OCI-M2 (cell line): ENCODE results near the gene AMACR.

Experiments
- DNase-seq: peaks from one replicate; lab custom pipeline; 2025; ENCODE audit not compliant: unreplicated experiment; lab: John Stamatoyannopoulos, UW

AMACR gene

DNA sequence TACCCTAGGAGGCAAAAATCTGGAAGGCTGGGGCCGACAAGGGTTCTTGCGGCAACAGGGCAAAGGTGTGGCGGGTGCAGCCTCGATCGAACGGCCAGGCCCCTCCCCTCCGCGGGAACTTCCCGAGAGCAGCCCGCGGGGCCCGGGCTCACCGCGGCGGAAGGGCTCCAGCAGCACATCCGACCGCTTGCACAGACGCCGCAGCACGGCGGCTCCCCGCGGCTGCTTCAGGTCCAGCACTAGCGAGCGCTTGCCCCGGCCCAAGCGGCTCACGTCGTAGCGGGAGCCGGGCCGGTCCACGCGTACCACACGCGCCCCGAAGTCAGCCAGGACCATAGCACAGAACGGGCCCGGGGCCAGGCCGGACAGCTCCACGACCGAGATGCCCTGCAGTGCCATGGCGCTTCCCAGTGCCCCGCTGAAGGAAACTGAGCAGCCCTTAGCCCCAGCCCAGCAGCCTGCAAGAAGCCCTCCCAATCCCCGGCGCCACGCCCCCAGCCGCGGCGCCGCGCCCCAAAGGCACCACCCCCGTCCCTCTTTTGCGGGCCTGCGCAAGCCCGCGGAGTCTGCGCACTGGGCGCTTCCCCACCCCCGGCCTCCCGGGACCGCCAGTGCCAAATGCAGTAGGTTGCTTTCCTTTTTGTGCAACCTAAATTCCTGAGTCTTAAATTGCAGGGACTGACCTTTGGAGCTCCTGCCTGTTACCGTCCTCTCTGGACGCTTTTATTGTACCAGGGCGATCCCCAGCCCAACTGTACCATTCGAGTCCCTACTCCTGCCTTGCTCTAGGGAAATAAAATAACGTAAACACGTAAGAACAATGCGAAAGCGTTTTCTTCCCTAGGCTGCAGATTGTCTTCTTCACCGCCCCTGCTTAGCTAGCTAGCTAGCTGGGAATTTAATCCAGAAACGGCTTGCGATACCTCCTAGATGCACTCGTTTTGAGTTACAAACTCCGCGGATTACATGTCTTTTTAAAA, at the start of gene AMACR:
Gene AMACR (minus strand): TSS at position 430 of the 980 bp plus-strand sequence. CDS start 31 bp downstream, at position 399.
- DNase-seq = peak; percentile 70

DNA sequence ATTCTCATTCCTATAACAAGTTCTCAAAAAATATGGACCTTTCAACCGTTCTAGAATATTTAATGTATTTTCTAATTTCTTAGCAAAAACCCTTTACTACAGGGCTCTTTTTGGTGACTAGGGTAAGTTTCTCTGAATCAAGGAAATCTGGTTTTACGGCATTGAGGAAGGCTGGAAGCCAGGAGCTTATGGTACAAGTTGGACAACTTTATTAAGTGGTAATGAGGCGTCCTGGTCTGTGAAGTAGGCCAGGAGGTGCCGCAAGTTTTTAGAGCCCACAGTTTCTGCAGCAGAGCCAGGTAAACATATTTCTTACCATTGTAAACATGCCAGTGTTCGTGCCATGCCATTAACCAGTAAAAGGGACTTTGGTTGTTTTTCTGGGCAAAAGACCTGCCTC, 49.7 kb upstream of the AMACR start:
- no peak for DNase-seq

DNA sequence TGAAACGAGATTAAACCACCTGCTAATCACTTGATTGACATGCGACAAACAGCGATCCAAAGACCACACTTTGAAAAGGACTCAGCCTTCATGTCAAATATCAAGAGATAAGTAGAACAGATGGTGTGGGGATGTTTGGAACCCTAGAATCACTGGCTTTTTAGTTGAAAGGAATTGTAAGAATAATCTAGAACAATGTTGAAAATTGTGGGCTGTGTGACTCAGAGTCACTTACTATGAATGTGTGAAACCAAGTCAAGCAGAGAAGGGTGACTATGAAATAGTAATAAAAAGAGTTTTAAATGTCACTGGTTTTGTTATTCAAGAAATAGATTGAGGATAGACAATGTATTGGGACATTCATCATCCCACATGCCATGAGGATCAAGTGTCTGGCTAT, 49.3 kb upstream of the AMACR start:
- no peak for DNase-seq

DNA sequence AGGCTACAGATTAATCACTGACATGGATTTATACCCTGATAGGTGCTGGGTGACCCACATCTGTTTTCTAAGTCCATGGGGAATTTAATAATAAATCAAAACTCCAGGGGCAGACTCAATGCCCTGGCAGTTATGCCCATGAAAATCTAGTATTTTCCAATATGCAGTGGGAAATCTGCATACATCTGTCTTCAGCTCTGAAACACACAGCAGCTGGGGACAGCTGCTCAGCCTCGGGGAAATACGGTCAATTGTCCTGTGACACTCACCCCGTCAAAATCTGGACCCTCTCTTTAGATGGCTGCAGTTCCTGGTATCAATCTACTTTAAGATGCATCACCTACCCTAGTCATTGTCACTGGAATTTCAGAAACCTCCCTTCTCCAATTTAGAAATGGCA, 47.8 kb upstream of the AMACR start:
- no peak for DNase-seq

DNA sequence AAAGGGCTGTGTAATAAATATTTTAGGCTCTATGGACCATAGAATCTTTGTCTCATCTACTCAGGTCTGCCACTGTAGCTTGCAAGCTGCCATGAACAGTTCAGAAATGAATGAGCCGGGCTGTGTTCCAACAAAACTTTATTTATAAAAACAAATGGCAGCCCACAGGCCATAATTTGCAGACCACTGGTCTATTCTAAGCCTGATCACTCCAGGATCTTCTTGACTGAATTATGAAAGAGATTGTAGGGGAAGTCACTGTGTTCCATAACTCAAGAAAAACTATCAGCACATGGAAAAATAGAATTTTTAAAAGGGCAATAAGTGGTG, 46.5 kb upstream of the AMACR start:
- DNase-seq = no peak

DNA sequence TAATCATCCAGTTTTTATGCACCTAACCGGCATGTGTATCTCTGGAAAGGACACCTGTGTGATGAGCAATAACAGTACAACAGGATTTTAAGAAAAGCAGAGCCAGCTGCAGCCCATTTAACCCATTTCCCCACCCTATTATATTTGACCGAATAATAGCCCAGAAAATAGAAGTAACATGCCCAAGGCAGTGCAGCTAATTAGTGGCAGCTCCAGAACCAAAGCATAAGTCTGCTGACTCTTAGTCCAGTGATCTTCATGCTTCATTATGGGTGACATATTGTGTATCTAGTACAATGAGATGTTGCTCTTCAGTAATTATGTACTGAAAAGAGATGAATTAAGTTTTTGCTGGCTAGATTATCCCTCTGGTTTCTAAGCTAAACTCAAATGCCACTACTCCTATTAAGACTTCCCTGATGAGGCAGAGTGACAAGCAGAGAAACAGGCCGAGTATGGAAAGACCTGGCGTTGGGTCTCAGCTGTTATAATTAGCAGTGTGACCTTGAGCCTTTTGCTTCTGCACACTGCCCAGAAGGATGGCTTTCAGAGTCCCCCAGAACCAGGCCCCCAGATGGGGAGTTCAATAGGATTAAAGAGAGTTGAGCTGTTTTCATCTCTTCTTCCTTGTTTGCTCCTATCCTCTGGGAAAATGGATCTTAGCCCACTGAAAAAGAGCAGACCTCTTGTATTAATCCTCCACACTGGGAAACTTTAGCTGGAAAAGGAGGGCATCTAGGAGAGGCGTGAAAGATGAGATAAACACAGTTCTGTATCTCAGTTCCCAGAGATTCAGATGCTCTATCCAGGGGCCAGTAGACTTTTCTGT, 45.9 kb upstream of the AMACR start:
- DNase-seq = no peak

DNA sequence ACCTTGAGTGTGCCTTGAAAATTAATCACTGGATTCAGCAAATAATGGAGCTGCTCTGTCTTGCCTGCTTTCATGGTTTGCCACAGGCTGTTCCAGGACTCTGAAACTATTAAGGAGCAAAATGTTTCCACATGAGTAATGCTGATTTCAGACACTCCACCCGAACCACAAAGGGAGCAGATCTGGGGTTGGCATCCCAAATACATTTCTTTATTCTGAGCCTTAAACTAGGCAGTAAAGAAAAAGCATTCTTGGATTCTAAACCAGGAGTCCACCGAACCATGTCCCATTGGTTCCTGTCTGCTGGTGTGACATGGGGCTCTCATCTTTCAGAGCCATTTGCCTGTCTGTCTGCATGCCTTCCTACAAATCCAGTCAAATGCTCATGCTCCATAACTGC, 45.3 kb upstream of the AMACR start:
- DNase-seq = no peak

DNA sequence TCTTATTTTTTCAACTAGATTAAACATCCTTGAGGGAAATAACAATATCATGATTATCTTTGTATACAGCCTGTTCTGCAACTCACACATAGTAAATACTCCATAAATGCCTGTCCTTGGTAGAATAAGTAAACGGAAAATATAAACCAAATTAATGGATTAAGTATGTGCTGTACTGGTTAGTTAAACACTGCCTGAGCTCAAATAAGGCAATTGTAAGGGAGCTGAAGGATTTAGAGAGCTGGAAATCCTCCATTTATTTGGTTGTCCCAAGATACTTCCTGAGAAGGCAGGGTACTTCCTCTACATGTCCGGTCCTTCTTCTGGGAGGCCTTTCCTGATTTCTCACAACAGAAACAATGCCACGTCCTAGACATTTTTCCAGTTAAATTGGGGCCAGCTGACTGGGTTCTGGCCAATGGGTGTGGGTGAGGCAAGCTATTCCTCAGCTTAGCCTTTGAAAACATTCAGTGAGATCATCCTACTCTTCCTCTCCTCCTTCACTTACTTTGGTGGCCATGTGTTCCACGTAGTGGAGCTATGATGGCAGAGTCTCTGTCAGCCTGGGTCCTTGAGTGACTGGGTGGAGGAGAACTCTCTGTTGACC, 43.6 kb upstream of the AMACR start:
- DNase-seq = no peak

DNA sequence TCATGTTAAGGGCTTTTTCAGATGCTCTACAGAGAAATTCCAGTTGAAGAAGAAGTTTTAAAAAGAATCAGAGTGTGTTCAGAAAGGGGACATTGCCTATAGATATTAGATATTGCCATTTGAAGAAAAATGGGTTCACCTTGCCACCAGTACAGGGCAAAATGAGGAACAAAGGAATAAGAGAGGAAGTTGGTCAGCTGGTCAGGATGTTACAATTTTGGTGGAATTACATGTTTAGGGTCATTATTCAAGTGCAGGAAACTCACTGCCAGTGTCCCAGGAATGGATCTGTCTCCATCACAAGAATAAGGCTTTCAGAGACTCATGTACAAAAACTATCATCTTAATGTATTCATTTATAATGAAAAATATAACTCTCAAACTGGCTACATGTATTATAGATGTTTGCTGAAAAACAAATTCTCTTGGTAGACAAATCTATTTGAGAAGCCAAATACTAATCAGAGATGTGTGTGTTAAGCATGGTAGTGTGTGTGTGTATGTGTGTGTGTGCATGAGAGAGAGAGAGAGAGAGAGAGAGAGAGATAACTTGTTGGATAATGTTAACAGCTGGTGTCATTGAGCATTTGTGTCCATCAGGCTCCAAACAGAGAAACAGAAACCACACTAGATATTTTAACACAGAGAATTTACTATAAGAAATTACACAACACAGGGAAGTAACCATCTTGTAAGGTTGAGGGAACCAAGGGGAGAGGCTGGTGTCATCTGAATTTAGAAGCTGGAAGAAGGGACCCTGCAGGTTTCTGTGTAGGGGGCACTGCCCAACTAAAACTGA, 40.1 kb upstream of the AMACR start:
- DNase-seq = no peak

DNA sequence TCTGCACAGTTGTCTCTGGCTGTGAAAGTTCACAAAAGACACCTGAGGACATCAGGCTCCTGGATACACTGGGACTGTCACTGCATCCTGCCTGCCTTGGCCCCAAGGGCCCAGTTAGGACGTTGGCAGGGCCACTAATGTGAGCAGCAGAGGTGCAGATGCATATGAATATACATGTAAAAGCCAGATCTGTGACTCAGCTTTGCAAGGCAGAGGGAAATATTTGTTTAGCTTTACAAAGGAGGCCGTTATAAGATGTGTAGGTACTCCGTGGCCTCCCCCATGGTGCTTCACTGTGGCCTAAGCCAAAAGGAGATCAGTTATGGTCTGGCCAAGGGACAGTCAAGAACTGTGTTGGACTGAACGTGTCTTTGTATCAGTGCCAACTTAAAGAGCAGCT, 39.3 kb upstream of the AMACR start:
- no peak for DNase-seq

DNA sequence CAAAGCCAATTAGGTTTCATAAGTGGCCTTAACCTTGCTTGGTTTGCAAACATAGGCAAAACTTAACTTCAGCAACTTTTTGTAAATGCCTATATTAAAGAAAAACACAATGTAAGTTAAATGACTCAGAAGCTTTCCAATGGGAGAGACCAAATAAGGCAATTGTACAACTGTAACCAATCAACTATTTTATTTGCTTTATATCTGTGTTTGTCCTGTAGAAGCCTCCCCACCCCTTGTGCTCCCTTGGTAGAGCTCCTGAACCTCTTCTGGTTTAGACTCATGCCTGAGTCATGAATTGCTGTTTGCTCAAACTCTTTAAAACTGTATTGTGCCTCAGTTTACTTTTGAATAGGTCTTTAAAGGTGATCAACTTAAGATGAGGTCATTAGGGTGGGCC, 38.1 kb upstream of the AMACR start:
- no peak for DNase-seq

DNA sequence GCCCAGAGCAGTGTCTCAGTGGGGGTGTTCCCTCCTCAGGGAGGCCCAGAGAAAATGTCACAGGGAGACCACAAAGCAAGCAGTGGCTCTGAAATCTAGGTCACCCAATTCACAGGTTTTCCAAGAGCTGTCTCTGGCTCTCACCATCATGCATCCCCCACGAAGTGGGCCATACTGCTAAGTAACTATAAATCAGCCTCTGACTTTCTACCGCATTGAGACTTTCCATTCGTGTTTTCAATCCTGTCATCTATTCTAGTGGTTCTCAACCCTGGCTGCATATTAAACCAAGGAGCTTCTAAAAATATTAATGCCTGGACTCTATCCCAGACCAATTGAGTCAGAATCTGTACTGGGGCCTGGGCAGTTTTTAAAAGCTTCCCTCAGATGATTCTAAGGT, 37.2 kb upstream of the AMACR start:
- DNase-seq = no peak

DNA sequence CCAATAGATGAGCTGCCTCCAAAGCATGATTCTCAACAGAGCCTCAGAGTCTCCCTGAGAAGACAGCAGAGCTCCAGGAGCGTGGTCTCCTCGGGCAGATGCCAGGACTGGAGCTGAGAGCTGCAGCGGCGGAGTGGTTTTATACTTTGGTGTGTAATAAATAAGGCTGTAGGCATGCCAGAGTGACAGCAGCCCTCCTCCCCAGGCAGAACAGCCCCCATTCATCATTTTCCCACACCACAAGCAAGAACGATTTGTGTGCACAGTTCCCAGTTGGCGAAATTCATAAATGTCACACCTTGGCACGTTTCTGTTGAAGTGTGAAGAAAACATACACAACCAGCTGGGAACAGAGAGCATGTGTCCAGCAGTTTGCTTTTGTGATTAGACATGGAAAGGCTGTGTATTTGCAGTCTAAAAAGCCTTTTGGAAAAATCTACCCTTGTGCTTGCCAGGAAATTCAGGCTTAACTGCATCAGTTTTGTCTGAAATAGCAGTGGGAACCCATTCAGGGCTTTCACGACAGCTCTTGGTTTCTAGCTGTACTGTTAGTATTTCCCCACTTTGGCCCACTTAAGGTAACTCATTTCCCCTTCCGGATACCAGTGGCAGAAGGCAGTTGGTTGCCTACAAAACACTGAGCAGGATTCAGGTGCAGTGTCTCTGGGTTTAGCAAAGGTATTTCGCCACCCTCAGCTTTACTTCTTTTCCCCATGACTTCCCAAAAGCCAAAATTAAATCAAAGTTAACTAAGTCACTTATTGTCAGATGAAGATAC, 35.4 kb upstream of the AMACR start, which contains the start of gene C1QTNF3:
Gene C1QTNF3 (minus strand): TSS at position 115 of the 778 bp plus-strand sequence. CDS start 88 bp downstream, at position 27.
- no peak for DNase-seq

DNA sequence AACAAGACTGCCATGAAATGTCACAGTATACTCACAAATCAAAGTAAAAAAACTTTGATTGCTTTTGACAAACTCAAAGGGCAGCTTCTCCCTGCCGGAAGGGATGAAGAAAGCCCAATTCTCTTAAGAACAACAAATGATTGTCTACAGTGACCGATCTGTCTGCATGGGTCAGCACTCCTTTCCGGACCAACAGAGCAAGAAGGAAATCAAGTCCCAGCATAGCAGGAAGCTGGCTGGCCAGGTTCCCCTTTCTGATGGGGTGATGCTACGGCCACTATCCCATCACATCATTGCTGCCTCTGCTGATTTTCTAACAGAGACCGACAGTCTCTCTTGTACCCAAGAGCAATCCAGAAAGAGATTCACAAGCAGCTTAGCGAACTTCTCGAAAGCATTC, 34.5 kb upstream of the AMACR start:
- no peak for DNase-seq

DNA sequence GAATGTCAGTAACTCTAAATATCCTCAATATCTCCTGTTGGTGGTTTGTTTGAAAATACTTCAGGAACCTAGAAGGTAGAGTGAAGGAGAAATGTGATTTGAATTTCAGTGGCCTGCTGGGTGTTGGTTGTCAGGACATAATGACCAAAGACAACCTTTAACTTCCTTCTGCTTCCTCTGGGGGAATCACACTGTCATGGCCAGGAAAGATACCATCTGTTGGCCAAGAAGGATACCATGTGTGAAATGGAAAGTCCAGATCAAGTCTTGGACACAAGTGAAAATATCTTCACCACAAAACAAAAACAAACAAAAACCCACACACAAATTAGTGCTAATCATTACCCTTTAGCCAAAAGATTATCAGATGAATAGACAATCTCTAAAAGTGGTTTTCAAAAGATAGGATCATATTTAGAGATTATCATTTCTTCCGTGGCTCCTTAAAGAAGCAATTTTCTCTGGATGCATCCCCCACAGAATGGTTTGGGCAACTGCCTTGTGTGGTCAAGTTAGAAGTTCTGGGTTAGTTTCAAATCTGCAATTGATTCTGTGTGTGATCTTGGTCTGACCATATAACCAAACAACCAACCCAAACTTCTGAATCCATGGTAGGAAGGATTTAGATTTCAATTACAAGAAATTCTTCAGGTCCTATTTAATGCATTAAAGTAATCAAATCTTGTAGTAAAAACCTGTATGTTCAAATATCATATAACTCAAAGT, 33.6 kb upstream of the AMACR start:
- no peak for DNase-seq

DNA sequence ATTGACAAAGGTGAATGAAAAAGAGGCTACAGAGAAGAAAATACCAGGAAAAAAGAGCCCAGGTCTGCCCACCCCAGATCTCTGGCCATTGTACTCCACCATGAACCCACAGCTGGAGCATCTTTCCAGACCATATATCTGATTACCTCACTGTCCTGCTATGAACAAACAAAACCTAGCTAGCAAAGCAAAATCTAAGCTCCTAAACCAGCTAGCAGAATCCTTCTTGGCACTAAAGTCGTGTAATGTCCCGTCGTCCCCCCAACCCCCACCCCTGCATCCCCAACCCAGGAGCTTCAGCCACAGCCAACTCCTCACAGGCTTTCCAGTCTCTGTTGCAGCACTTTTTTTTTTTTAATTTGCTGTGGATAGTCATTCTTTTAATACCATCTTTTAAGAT, 32.6 kb upstream of the AMACR start:
- DNase-seq = no peak

DNA sequence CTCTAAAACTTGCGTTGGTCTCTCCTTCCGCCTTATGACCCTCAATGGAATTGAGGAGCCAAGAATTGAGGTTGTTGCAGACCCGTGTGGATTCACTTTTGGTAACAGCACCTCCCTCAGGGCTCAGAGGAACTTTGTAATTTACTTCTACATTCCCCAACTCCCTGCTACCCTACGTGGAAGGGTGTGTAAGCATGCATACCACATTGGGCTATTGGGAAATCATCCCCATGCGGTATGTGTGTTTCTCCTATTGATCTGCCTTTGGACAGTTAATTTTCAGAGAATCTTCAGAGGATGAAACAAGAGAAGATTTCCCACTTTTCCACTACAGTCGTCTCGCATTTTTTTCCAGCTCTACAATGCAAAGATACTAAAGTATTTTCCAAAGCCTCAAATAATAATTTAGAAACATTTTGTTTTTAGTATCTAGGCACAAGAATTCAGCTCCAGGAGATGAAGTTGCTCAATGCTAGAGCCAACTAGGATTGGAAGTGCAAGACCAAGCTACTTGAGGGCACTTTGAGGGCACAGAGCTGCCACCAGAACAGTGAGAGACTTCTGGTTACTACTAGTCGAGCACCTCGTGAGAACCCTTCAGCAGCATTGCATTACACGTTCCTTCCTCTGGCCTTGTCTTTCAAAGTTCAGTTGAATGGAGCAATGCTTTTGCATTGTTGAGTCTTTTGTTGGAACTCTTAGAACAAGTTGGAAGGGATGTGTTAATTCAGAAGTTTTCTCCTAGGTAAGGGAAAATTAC, 31.7 kb upstream of the AMACR start:
- DNase-seq = no peak

DNA sequence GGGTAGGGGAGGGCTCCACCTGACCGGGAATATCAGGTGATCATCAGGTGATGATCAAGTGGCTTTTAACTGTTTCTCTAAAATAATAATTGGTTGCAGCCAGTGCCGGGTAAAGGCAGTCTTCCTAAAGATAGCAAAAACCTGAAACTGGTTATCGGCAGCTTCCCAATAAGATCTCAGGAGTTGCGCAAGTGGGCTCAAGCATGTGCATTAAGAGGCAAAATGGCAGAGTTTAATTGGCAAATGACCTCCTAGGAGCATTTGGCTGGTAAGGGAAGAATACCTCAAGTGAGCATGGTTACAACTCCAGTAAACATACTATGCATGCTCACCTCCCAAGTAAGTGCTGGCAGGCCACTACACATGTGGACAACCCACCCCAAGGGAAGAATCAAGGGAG, 31.0 kb upstream of the AMACR start:
- no peak for DNase-seq

DNA sequence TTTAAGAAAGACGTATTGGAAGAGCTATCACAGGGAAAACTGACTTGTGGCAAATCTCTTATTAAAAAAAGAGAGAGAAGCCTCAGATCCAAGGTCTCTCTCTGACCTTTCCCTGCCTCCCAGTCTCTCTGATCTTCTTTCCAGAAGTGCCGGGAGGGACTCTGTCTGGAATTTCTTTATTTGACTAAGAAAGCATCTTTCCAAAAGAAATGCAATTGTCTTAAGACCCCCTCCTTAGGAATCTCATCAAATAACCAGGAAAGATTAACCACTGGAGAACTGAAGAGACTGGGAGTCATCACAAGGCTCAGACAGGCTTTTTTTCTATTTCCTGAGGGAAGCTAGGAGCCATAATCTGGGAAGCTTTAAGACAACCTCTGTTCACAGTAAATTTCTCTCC, 30.5 kb upstream of the AMACR start:
- no peak for DNase-seq
